Measurements from ENCODE around the gene PPP2R2B.
"Not testable (repeated sequence)": the region's sequence is repeated elsewhere in the genome, so short reads cannot be mapped to it uniquely, and the experiment has no call there.

DNA sequence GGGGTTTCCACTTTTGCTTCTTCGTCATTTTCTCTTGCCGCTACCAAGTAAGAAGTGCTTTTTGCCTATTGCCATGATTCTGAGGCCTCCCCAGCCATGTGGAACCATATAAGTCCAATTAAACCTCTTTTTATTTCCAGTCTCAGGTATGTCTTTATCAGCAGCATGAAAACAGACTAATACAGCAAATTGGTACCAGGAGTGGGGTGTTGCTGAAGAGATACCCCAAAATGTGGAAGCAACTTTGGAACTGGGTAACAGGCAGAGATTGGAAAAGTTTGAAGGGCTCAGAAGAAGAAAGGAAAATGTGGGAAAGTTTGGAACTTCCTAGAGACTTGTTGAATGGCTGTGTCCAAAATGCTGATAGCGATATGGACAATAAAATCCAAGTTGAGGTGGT is 149.8 kb downstream of the PPP2R2B start:
- TF ChIP-seq, protein P1, sequence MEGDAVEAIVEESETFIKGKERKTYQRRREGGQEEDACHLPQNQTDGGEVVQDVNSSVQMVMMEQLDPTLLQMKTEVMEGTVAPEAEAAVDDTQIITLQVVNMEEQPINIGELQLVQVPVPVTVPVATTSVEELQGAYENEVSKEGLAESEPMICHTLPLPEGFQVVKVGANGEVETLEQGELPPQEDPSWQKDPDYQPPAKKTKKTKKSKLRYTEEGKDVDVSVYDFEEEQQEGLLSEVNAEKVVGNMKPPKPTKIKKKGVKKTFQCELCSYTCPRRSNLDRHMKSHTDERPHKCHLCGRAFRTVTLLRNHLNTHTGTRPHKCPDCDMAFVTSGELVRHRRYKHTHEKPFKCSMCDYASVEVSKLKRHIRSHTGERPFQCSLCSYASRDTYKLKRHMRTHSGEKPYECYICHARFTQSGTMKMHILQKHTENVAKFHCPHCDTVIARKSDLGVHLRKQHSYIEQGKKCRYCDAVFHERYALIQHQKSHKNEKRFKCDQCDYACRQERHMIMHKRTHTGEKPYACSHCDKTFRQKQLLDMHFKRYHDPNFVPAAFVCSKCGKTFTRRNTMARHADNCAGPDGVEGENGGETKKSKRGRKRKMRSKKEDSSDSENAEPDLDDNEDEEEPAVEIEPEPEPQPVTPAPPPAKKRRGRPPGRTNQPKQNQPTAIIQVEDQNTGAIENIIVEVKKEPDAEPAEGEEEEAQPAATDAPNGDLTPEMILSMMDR (IDR thresholded peaks at IDR 0.05): not testable (repeated sequence)
- not testable (repeated sequence) for TF ChIP-seq SMC3 (IDR thresholded peaks at IDR 0.05)
